GM19452 (cell line): ENCODE data around the gene PSMB9.

Experiments
- ATAC-seq: cut with Tn5 transposase; IDR thresholded peaks from one replicate; pipeline ENCODE4 v1.9.1; 2021; ENCODE audit not compliant: unreplicated experiment

Gene PSMB9

DNA sequence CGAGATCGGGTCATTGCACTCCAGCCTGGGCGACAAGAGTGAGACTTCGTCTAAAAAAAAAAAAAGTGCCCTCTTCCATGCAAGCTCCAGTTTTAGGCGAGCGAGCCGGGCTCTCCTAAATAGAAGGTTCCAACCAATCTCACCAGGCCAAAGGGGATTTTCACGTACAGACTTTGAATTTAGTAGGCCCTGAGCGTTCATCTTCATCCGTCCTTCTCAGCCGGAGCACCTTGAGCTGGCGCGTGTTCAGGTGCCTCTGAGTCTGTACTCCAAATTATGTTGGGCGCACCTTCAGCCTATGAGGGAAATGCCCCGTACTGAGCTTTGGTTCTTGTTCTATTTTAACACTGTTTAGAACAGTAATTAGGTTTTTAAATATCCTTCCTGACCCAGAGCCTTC, 14.6 kb upstream of the PSMB9 start:
- ATAC-seq = no peak

DNA sequence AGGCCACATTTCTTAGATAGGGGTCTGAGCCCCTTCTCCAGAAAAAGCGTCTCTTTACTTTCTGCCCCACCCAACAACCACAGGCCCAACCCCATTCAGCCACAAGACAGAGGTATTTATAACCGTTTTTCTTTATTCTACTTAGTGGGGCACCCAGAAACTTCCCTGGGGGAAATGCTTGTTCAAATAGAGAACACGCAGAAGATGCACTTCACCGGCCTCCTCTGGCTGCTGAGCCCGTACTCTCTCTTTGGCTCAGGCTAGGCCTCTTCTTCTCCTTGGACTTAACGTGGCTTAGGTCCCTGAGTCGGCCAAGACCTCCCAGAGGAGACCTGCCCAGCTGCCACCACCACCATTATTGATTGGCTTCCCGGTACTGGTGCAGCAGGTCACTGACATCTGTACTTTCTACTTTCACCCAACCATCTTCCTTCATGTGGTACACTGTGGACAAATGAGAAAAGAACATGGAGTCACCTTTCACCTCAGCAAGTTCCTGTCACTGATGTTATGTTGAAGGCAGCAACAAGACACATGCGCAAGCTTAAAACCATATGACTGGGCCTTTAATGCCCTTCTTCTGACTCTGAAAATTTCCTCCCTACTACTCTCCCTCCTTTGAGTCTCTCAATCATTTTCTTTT, 13.3 kb upstream of the PSMB9 start:
- no peak for ATAC-seq

DNA sequence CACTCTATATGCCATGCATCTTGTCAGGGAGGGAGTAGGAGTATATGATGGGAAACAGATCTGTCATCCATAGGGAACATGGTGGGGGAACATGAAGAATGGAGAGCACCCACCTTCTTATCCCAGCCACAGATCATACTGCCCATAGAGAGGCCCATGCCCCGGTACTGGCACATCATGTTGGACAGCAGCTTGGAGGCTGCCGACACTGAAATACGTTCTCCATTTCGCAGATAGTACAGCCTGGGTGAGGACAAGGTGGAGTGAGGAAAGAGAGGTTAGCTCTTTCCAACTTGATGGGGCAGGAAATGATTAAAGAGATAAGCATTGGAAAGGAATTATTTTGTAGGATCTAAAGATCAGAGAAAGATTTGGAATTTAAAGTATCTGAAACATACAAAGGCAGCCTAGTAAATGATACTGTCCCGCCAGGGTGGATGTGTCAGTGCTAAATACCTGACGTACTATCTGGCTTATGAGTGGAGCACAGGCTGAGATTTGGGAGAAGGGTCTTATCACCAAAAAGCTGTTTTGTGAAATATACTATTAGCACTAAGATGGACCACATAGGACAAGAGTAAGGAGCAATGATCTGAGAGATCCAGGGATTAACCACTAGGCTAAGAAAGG, 11.9 kb upstream of the PSMB9 start:
- no peak for ATAC-seq

DNA sequence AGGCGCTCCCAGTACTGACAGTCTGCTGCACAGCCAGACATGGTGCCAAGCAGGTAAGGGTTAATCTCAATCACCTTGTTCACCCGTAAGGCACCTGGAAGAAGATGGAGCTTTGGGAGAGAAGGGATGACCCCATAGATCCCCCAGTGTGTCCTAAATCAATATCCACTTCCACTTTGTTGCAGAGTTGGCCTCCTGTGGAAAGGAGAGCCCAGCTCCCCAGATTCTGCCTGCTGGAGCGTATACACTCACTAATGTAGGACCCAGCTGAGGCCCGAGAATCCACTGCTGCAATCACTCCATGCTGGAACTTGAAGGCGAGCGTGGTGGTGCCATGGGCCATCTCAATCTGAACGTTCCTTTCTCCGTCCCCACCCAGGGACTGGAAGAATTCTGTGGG, 11.3 kb upstream of the PSMB9 start:
- ATAC-seq = no peak

DNA sequence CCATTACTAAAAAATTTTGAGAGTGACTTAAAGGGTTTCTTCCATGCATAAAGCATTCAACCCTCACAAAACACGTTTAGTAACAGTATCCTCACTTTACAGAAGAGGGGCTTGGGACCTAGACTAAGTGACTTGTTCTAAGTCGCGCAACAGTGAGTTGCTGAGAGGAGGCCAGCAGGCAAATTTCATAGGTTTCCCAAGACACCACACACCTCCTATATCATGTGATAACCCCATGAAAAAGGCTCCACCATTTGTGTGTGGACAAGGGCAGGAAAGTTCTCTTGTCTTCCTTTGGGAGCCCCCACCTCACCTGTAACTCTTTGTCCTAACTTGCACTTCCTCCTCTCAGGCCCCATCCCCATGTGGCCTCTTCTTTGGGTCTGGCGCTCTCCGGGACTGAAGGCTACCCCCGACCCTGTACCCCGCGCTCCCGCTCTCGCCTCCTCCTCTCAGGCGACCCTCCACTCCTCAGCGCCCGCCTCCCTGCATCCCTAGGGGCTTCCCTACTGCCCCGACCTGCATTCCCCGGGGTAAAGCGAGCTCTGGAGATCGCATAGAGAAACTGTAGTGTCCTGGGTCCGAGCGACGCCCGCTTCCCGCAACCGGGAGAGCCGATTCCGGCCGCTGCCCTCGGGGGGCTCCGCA, 10.5 kb upstream of the PSMB9 start:
- ATAC-seq = no peak

DNA sequence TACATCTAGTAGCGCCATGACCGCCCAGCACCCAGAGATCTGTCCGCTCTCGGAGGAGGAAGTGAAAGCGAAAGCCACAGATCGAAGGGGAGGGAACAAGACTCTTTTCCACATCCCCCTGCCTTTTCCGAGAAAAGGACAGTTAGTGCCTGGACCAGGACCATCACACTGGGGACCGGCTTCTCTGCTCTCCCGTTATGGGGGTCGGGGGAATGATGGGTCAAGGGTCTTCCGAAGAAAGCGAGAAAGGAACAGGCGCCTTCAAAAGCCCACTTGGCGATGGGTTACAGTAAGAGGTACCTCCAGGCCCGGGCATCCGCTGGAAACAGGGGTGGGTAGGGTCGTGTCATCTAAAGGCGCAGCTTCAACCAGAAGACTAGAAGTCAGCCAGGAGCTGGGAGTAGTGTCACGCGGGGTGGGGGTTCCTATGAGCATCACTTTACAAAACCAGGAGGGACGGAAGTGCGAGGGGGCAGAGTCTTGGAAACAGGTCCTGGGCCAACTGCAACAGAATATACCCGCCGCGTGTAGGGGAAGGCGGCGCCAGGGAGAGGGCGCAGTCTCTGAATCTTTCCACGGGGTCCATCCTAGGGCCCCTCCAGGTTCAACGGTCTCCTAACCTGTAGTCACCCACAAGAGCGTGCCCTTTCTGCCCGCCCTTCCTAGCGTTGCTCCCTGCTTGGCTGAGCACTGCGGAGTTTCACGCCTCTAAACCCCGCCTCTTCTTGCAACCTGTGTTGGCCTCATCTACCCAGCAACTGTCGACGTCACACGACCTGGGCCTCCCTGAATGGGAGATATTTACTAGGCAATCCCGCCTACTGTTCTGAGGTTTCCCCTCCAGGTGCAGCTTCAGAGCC, 9.8 kb upstream of the PSMB9 start, which contains the start of gene PSMB8:
Gene PSMB8, minus strand, starts transcription at position 69 of the 860 bp plus-strand sequence. Its CDS starts 51 bp downstream, at position 18.
- ATAC-seq = peak; percentile 73

DNA sequence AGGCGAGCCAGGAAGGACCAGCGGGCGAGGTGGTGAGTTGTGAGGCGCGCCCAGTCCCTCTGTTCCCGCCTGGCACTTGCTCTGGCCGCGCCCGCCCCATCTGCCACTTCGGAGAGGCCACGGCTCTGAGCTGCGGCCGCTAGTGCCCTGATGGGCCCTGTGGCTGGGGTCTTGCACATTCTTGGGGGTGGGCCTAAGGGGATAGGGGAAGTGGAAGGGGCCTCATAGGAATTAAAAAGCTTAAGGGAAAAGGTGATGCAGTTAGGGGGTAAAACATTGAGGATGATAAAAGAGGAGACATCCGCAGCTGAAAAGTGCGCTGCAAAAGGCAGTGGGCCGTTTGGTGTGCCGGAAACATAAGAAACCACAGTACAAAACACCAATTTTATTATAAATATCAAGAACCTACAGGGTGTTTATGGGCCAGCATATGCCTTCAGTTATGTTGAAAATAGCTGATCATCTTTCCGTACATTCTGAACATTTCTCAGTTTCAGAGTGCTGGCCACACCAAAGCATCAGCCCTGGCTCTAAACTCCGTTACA, 9.1 kb upstream of the PSMB9 start:
- no peak for ATAC-seq

DNA sequence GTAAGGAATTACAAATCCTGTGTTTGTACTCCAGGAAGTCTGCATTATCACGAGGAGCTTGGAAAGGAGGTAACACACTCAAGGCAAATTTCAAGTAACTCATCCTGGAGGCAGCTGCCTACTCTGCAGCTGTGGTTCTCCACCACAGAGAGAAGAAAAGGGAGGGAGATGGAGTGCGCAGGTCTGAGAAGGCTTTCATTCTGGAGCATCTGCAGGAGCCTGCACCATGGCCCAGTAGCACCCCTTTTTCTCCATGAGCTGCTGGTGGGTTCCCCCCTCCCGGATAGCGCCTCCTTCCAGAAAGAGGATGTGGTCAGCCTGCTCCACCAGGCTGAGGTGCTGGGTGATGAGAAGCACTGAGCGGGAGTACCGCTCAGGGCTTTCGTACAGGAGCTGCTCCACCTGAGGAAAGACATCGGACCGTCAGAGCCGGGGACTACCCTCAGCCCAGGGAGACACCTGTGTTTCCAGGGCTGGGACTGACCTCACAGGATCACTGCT, 8.6 kb upstream of the PSMB9 start:
- ATAC-seq = no peak

DNA sequence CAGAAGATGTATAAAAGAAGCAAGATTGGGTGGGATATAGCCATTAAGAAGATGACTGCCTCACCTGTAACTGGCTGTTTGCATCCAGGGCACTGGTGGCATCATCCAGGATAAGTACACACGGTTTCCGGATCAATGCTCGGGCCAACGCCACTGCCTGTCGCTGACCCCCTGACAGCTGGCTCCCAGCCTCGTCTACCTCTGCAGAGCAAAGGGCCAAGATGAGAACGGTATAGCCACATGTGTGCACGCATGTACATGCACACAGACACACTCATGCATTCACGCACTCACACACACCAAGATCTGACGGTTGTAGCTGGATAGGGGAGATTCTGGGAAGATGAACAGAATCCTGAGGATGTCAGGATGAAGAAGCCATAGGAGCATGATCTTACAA, 7.0 kb upstream of the PSMB9 start:
- no peak for ATAC-seq

DNA sequence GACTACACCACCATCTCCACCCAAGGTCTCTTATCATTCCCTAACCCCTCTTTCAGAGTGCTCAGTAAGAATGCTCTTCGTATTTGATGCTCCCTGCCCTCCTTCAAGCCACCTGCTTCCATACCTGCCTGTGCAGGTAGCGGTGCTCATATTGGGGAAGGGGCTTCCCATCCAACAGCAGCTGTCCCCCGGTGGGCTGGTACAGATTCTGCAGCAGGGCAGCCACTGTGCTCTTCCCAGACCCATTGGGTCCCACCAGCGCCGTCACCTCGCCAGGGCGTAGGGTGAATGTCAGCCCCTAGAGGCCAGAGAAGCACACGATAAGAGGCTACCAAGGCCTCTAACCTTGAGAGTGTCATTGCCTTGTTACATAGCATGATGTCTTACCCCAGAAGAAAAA, 6.2 kb upstream of the PSMB9 start:
- no peak for ATAC-seq

DNA sequence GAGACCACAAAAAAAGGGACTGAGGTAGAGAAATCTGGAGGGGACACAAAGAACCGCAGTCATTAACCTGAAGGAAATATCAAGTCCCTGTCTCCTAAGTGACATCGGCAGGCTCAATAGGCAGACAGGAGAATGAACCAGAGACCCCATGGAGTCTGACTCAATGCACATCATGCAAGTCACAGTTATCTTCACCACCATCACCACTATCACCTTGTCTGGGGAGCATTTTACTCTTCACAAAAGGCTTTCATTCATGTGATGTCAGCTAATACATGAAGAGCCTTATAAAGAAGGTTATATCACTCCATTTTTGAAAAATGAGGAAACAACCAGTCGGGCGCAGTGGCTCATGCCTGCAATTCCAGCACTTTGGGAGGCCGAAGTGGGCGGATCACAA, 4.9 kb upstream of the PSMB9 start:
- ATAC-seq = no peak

DNA sequence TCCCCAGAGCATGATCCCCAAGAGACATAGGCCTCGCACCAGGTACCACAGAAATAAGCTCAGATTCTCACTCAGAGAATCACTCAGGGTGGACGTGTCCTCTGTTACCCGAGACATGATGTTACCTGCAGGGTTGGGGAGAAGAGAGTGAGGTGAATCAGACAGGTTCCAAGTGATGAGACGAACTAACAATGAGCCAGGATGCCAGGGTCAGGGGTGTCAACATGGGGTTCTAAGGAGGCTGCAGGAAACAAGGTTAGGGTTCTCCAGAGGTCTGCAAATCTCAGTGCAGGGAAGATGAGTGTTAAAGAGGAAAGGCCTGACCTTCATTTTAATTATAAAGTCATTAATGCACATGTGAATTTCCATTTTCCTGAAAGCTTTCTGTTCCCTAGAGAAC, 3.0 kb upstream of the PSMB9 start:
- ATAC-seq = no peak

DNA sequence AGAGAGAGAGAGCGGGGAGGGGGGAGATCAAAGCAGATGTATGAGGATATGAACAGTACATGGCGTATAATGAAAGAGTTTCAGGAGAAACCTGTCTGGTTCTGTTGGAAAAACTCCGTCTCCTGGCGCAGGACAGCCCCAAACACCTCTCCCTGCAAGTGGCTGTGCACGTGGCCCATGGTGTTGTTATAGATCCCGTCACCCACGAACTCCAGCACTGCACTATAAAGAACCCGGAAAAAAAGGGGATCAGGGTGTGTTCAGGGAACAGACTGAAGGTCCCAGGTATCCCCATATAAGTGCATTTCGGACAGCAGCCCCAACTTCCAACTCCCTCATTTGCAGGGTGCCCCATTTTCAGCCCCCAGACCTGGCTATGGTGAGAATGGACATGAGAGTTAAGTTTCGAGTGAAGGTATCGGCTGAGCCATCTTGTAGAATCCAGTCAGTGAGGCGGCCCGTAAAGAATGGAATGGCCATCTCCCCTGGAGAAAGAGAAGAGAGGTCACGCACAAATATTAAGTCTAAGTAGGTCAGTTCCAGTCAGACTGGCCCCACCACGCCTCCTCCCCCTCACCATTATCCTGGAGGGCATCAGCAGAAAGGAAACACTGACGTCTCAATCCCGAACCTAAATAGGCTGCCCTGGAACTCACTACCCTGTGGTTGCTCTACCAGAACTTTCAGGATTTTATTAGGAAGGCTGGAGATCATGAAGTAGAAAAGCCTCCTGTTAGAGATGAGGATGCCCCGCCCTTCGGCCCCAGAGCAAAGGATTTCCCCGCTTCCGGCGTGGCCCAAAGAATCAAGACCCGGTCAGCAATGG, 1.8 kb upstream of the PSMB9 start:
- ATAC-seq = no peak

DNA sequence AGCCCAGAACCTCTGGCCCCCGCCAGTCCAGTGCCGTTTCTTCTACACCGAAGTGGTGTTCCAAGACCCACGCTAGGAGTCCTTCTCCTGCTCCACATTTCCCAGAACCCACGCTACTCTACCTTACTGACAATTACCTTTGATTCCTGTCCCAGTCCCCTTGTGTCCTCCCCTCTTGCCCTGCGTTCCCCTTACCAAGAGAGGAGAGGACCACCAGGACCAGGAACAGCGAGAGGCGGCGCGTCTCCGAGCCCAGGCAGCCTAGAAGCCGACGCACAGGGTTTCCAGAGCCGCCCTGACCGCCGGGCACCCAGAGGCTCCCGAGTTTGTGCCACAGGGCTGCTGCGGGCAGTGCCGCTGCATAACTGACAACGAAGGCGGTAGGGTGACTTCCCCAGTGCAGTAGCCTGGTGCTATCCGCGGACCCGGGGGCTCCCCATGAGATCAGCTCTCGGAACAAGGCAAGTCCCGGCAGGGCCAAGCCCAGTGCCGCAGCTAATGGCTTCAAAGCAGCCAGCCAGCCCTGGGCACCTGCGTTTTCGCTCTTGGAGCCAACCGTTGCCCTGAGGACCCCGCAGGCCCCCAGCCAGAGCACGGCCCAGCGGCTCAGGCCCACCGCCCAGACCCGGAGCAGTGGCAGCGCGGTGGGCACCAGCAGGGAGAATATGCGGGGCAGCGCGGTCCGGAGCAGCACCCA, 1.0 kb upstream of the PSMB9 start:
- peak; percentile 17 for ATAC-seq

DNA sequence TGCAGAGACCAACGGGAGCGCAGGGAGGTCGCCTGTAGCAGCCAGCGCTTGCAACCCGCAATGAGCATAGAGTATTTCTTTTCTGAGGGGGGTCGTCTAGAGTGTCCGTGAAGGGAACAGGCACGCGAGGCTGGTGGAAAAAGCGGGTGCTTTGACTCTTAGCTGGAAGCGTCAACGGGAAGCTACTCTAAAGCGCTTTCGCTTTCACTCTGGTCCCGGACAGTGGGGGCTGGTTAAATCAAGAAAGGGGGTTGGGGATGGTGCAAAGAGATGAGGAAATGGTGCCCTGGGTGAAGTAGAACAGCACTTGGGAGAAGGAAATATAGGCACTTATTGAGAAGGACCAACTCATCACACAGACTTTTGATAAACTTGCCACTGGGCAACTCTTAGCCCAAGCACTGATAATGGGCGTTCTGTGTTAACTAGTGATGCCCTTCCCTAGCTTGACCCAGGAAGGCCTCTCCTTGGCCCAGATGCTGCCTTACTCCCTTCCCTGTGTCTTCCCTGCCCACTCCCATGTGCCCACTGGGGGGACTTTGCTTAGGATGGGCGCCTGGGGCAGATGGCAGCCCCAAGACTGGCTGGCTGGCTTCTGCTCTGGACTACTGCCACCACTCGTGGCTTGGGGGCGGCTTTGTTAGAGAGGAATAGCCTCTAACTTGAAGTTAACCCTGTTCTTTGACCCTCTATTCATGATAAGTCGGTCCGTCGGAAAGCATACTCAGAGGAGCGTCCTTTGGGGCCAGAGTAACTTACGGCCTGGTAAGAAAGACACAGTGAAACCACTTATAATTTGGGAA, 585 bp downstream of the PSMB9 start:
- ATAC-seq = peak; percentile 9

DNA sequence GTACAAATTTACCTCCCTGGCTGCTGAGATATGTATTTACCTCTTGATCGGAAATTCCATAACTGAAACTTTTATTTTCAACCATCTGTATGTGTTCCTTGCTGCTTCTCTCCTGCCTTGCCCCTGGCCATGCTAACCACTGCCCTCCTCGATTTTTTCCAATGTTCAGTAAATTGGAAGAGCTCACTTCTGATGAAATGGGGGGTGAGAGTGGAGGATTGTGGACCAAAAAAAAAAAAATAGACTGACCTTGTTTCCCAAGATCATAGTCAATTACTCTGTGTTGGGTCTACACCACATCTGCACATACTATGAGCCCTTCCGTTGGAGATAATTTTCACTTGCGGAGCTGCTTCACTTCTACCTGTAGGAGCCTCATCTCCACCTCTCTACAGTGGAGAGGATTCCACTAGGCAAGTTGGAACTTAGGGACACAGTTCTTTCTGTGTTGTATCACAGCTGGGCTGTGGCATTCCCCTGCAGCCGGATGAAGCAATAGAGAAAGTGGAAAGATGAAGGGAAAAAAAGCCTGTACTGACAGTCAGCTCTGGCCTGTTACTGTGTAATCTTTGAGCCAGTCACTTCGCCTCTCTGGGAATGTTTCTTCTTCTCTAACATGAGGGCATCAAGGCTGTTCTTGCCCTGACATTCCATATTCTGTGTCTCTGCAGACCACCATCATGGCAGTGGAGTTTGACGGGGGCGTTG, 1.6 kb downstream of the PSMB9 start:
- no peak for ATAC-seq

DNA sequence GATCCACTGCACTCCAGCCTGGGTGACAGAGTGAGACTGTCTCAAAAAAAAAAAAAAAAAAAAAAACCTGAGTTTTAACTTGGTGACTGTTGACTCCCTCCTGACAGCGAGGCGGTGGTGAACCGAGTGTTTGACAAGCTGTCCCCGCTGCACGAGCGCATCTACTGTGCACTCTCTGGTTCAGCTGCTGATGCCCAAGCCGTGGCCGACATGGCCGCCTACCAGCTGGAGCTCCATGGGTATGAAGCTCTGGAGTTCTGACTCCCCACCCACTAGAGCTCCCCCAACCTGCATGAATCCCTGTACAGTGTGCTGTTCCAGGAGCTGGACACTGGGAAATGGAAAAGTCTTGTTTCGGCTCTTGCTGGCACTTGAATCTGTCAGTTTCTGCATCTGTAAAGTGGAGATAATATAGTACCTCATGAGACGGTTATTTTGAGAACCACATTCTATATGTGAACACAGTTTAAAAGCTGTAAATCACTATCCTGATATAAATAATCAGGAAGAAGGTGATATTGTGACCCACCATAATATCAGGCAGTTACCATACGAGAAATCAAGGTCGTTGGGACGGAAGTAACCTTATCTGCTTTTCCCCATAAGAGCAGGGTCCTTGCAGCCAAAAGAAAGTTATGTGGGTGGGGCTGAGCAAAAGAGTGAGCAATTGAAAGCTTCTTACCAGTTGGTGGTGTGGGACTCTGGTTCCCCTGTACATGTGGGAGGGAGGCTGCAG, 3.3 kb downstream of the PSMB9 start:
- ATAC-seq = no peak
